AG09319 (cell line): ENCODE data around the gene TMEM272.

Experiments used
- DNase-seq: peaks from one replicate; pipeline ENCODE4 v3.0.0-alpha.2; 2010; ENCODE audit warnings: low read depth; ENCODE audit errors: extremely low read depth
- CTCF ChIP-seq: IDR thresholded peaks from 2 replicates; pipeline ENCODE4 v1.5.1; 2011; ENCODE audit warnings: low read depth, mild to moderate bottlenecking, inconsistent platforms, low read length, moderate library complexity

The TMEM272 gene

GRCh38 chr13:51783428-51784094 is 61.4 kb downstream of the TMEM272 start:
- no peak for DNase-seq
- no peak for TF ChIP-seq CTCF

- TF ChIP-seq CTCF = no peak
- DNase-seq = no peak
These were observed 62.8 kb downstream of the TMEM272 start for GRCh38 chr13:51782026-51782710.

DNA sequence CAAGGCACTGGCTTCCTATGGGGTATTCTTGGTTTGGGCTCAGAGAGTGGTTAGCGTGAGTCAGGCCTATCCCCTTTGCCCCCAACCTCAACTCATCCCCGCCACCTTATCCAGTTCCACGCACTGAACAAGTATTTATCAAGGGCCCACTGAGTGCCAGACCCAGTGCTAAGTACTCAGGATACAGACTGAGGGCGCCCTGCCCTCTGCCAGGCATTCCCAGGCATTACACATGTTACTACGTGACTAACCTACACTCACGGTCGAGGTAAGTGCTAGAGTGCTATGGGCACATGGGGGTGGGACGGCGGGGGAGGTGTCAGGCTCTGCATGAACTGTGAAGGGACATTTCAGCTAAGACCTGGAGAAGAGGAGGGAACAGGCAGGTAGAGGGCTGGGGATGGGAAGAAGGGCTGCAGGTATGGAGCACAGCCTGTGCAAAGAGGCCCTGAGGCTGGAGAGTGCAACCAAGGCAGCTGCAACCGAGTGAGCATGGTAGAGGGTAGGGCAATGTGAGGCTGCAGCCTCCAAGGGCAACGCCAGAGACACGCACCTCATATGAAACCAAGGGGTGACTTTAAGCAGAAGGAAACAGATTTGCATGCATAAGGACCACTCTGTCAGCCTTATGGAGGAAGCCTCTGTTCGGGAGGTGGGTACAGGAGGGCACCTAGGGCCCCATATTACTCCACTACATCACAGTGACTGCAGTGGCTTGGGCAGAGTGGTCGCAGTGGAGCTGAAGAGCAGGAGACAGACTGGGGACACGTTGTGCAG is 63.5 kb downstream of the TMEM272 start:
- DNase-seq = no peak
- no peak; the same call in 1 of the 2 replicates for TF ChIP-seq CTCF

- TF ChIP-seq CTCF = no peak
- DNase-seq = no peak
These were observed 64.9 kb downstream of the TMEM272 start for GRCh38 chr13:51780099-51780498.

DNA sequence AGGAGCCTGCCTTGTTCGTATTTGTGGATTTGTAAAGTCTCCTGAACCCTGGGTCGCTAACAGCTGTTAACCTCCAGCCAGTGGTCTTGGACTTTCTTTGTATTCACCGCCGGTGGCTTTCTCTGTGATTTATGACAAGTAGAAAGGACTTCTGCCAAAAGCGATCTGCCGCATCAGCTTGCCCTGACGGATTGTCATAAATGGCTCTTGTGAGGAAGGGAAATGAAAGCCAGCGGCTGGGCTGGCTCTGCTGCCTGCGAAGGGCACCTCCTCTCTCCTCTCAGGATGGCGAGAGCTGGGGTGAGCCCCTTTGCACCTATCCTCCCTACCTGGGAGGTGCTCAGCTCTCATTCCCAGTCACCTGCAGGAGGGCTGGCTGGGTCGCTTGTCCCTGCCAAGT is 66.6 kb downstream of the TMEM272 start:
- no peak for DNase-seq

DNA sequence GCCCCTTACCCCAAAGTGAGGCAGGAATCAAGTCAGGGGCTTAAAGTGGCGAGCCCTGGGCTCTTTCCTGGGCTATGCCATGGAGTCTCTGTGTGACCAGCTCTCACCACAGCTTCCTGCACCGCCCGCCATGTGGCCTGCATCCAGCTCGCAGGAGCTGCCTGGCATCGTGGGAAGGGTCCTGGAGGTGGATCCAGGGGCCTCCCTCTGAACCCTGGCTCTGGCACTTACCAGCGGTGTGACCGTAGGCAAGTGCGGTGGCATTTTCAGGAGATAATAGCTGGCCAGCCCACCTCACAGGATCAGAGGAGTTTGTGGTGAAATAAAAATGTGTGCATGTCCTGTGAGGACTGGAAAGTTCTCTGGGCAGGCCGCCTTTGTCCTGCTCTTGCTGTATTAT is 67.1 kb downstream of the TMEM272 start:
- TF ChIP-seq CTCF = no peak
- no peak for DNase-seq

More for the DNA sequence above, 66.6 kb downstream of the TMEM272 start:
- TF ChIP-seq CTCF = no peak

DNA sequence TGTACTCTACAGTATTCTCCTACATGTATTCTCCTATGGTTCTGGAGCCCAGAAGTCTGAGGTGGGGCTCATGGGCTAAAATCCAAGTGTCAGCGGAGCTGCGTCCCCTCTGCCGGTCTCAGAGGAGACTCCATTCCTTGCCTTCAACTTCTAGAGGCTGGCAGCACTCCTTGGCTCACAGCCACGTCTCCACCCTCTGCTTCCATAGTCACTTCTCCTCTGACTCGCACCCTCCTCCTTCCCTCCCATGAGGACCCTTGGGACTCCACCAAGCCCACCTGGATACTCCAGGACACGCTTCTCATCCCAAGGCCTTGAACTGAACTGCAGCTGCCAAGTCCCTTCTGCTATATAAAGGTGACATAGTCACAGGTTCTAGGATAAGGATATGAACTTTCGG is 68.8 kb downstream of the TMEM272 start:
- no peak for DNase-seq
- TF ChIP-seq CTCF = no peak
